Measurements from ENCODE around the gene RSPH6A. TPM values are rescaled to one million over a fixed set of nuclear protein-coding genes. Genes with fewer than 3 reads are reported as not detected.

RSPH6A gene
- total and polyA plus RNA-seq, 2 of the 4 experiments (the other 2 are of a cell fraction): under 0.01 to 0.09 TPM

- no peak for TF ChIP-seq CTCF (conservative IDR thresholded peaks at IDR 0.05; ENCODE audit: low read depth, low read length)
- TF ChIP-seq NFE2L2 (IDR thresholded peaks at IDR 0.05; ENCODE audit: low read depth, low read length): no peak
These were observed 541 bp upstream of the RSPH6A start (continued) for GRCh38 chr19:45815481-45816216.

- in situ Hi-C loops (cut with MboI; ENCODE audit: low sequenced_read_pairs): no loop called here
- TF ChIP-seq RFX5 (IDR thresholded peaks at IDR 0.05; ENCODE audit: low read depth, low read length): no peak
- no peak for TF ChIP-seq CEBPB (IDR thresholded peaks at IDR 0.05; ENCODE audit: low read depth, low read length)
- TF ChIP-seq MAFK (IDR thresholded peaks at IDR 0.05; ENCODE audit: low read depth, low read length): no peak
- TF ChIP-seq RAD21 (IDR thresholded peaks at IDR 0.05; ENCODE audit: low read length): no peak
- TF ChIP-seq POLR2A (IDR thresholded peaks at IDR 0.05; ENCODE audit: low read depth, low read length): no peak
- TF ChIP-seq ELK1 (IDR thresholded peaks at IDR 0.05; ENCODE audit: borderline replicate concordance, low read depth, low read length): no peak
- TF ChIP-seq CTCF (conservative IDR thresholded peaks at IDR 0.05; ENCODE audit: low read depth, low read length): no peak
These were observed 835 bp downstream of the RSPH6A start for GRCh38 chr19:45814166-45814780.

More at GRCh38 chr19:45814166-45814780, 835 bp downstream of the RSPH6A start:
- H2BK15ac ChIP-seq (ENCODE audit: low read depth, low read length): no peak overlapping the region
- peaks cover 5% of the 10 kb centered on the region; the same call in 1 of the 2 replicates for H4K20me1 ChIP-seq (ENCODE audit: insufficient read depth, low read length)
- H3K23ac ChIP-seq (ENCODE audit: low read depth, low read length): no peak overlapping the region
- H2BK120ac ChIP-seq (ENCODE audit: low read depth, low read length): no peak overlapping the region
- H3K79me1 ChIP-seq (ENCODE audit: low read depth in 1 of 2, low read length in 2 of 2): no peaks in the 10 kb centered on the region; a peak in 1 of 4 replicates
- no peak overlapping the region for H4K91ac ChIP-seq (ENCODE audit: insufficient read depth, low read depth, low read length)
- ChIA-PET POLR2A (ENCODE audit: unreplicated experiment) (no interaction called here), CTCF (no interaction called here)
- H3K27me3 ChIP-seq (ENCODE audit: control insufficient read depth, insufficient read depth, low read length): no peaks in the 10 kb centered on the region
- H3K9ac ChIP-seq (ENCODE audit: low read depth, low read length): no peak overlapping the region
- H3K18ac ChIP-seq (ENCODE audit: low read depth, low read length): no peak overlapping the region
- no peak overlapping the region for H3K14ac ChIP-seq (replicated peaks; ENCODE audit: low read depth, low read length)
- H2BK5ac ChIP-seq (ENCODE audit: low read depth, low read length, poor library complexity, severe bottlenecking): no peak overlapping the region
- no peak overlapping the region for H3K56ac ChIP-seq (ENCODE audit: extremely low read depth, insufficient read depth, low read length)
- no peak overlapping the region for H2AFZ ChIP-seq (replicated peaks; ENCODE audit: low read length, poor library complexity)
- H3K36me3 ChIP-seq (ENCODE audit: control insufficient read depth, insufficient read depth, low read length): peaks cover 7% of the 10 kb centered on the region; the same call in 1 of the 2 replicates
- peaks cover 5% of the 10 kb centered on the region for H3K9me1 ChIP-seq (ENCODE audit: insufficient read depth, low read length)
- no peak for DNase-seq
- no peak overlapping the region for H4K8ac ChIP-seq (ENCODE audit: low read depth in 2 of 2, low read length in 2 of 2)
- ATAC-seq (ENCODE audit: low read depth): no peak
- H2AK5ac ChIP-seq (ENCODE audit: low read depth, low read length): no peak overlapping the region
- H2AK9ac ChIP-seq (replicated peaks; ENCODE audit: low read depth, low read length, poor library complexity): peak overlapping the region; percentile 42
- 95% methylated on average over 7 of the region's 12 CpGs; no CpG with 5 or more reads in 1 of the 2 experiments for WGBS, 2 experiments (ENCODE audit: extremely low coverage in 2 of 2, insufficient read length in 1 of 2)
- H4K5ac ChIP-seq (ENCODE audit: low read depth, low read length): no peak overlapping the region
- no peak overlapping the region for H2BK20ac ChIP-seq (ENCODE audit: low read depth, low read length)
- no peak overlapping the region for H3K4me2 ChIP-seq (ENCODE audit: low read depth, low read length)
- no peak overlapping the region for H3K27ac ChIP-seq (ENCODE audit: insufficient read depth, low read length)
- BruUV-seq (replicated peaks): no TSS peak
- intact Hi-C loops (cut with micrococcal nuclease): no loop called here
- H3K4me3 ChIP-seq (ENCODE audit: insufficient read depth, low read depth, low read length): no peak overlapping the region
- H3K4me1 ChIP-seq (ENCODE audit: control insufficient read depth, insufficient read depth, low read length): peaks cover 8% of the 10 kb centered on the region
- no peak overlapping the region; the same call in 1 of the 2 replicates for H3K4ac ChIP-seq (ENCODE audit: low read depth, low read length)
- H3K9me3 ChIP-seq (ENCODE audit: control insufficient read depth, insufficient read depth, low read length): no peaks in the 10 kb centered on the region
- dilution Hi-C loops (cut with HindIII; ENCODE audit: low sequenced_read_pairs, unreplicated experiment): no loop called here

Measured in IMR-90 (cell line).